HG03565 (cell line): ENCODE data around the gene MOSPD3.
A peak's percentile ranks its signal among the peaks of the same experiment; 100 is the strongest.
"Not testable (repeated sequence)": the region's sequence is repeated elsewhere in the genome, so short reads cannot be mapped to it uniquely, and the experiment has no call there.

Experiments used
- ATAC-seq: cut with Tn5 transposase; IDR thresholded peaks from one replicate; pipeline ENCODE4 v1.9.1; 2021; ENCODE audit warnings: mild to moderate bottlenecking, moderate library complexity; ENCODE audit not compliant: unreplicated experiment

Gene MOSPD3, protein sequence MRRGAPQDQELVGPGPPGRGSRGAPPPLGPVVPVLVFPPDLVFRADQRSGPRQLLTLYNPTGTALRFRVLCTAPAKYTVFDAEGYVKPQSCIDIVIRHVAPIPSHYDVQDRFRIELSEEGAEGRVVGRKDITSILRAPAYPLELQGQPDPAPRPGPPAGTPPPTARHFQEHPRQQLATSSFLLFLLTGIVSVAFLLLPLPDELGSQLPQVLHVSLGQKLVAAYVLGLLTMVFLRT

DNA sequence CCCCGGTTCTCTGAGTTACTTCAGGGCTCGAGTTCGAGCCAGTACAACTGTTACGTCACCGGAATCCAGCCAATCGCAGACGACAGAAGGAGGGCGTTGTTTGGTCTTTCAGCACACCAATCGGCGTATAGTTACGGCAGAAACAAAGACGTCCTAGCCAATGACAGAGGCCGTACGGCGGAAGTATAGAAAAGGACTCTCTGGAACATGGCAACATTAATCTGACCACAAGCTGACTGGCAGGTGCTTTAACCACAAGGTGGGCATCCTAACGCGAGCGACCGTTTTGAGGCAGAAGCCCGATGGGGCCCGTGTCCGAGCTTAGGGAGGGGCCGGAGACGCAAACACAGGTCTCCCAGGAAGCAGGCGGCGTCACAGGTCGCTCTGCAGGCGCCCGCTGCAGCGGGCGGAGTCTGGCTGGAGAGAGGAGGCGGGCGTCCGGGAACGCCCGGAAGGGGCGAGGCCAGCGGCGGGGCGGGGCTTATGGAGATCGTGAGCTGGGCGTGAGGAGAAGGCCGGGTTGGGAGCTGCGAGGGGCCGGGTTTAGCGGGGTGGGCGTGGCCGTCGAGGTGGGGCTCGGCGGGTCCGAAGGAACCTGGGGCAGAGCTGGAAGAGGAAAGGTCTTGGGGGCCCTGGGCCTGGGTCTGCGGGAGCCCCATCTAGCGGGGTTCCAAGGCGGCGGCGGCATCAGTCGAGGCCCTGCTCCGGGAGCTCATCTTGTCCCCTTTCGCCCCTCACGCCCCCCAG, at the start of gene MOSPD3:
Gene MOSPD3, plus strand, starts transcription at position 558 of the 747 bp plus-strand sequence. CDS start 252 bp downstream, outside the sequence.
- peak; percentile 85 for ATAC-seq

DNA sequence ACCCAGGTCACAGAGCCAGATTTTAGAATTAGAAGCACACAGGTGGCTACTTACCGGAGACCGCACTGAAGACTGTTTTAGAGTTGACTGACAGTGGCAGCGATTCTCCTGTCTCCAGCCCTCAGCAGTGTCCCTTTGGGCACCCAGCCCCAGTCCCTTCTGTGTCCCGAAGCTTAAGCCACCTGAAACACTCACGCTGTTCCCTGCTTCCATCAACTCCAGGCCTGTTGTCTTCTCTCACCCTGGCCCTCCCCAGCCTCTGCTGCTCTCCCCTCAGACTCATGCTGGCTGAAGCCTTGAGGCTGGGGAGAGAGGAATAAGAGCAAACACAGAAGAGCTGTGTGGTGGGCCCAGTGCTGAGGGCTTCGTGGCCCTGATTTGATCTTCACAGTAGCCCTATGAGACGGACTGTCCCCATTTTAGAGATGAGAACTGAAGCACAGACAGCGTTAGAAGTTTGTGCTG, 49.2 kb upstream of the MOSPD3 start:
- ATAC-seq: no peak

DNA sequence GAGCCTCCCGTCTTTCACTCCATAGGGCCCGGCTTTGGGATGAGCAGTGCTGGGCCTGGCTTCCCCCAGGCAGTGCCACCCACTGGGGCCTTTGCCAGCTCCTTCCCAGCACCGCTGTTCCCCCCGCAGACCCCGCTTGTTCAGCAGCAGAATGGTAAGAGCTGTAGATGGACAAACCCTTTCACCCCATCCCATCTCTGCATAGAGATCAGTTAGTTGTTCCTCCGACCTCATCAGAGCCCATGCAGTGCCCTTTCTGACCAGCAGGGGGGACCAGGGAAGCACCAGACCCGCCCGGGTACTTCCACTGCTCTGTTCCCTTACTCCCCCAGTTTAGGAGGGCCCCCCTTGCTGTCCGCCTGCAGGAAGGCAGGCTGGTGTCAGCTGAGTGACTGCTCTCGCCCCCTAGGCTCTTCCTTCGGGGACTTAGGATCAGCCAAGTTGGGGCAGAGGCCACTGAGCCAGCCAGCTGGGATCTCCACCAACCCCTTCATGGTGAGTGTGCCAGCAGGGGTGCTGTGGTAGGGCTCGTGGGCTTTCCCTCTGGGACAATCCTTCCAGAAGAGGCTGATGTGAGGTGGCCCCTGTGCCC, 48.4 kb upstream of the MOSPD3 start:
- ATAC-seq: no peak

DNA sequence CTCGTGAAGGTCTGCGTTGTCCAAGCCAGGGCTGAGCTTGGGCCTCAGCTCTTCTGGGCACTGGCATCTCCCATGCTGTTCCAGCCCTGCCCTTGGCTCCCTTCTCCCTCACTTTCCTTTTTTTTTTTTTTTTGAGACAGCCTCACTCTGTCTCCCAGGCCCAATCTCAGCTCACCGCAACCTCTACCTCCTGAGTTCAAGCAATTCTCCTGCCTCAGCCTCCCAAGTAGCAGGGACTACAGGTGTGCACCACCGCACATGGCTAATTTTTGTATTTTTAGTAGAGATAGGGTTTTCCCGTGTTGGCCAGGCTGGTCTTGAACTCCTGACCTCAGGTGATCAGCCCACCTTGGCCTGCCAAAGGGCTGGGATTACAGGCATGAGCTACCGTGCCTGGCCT, 47.9 kb upstream of the MOSPD3 start:
- ATAC-seq: not testable (repeated sequence)

DNA sequence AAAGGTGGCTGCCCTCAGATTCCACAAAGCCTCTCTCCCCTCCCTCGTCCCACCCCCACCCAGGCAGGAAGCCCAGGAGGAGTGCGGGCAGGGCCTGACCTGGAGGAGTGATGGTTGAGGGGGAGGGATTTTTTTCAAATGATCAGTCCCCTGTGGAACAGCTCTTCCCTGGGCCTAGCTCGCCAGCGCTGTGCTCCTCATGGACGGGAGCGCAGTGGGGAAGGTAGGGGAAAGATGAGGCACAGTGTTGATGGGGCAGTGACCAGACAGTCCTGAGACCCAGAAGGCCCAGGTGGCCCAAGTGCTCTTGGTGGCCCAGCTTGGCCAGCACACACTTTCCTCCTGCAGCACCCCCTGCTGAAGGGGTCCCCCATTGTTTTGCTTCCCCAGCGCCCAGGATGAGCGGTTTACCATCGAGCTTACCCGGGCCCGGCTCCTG, 47.2 kb upstream of the MOSPD3 start:
- no peak for ATAC-seq

DNA sequence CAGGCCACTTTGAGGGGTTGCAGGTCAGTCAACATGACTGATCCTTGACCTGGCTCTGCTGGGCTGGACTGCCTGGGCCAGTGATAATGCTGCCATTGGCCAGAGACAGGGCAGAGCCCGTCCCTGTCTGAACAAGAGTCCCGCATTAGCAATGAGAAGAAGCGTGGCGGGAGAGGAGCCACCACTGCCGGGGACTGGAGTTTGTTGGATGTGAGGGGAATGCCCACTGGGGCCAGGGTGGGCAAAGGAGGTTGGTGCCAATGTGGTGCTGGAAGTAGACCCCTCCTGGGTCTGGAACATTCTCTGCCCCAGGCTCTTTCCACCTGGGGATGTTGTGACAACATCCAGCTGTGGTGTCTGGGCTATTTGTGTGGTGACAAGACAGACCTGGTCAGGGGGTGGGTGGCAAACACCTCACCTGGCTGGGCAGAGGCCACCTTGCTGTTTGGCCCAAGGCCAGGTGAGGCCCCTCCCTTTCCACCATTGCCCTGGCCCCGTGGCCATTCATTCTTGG, 46.3 kb upstream of the MOSPD3 start:
- ATAC-seq: no peak

DNA sequence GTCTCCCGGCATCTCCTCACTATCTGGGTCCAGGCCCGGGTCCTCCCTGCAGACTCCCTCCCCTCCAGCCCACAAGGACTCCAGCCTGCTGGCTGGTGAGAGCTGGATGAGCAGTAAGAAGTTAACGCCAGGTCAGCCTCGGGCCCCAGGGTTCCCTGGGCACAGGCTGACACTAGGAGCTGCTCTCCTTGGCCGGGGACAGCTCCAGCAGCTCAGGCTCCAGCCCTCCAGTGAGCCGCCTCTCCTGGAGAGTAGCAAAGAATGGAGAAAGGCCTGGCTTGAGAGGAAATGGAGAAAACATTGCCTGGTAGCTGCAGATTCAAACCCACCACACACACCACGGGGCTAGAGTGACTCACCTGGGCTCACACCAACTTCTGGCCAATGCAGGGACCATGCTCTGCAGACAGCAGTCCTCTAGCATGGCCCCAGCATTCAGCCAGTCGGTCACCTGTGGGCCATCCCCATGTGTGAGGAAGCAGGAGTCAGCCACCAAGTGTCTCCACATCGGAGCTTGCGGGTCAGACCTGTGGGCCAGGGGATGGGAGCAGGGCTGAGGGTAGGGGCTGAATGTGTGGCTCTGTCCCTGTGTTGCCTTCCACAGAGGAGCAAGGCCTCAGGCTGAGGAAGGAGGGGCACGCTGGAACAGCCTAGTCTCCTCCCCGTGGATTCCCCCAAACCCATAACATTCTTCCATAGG, 45.2 kb upstream of the MOSPD3 start:
- no peak for ATAC-seq

DNA sequence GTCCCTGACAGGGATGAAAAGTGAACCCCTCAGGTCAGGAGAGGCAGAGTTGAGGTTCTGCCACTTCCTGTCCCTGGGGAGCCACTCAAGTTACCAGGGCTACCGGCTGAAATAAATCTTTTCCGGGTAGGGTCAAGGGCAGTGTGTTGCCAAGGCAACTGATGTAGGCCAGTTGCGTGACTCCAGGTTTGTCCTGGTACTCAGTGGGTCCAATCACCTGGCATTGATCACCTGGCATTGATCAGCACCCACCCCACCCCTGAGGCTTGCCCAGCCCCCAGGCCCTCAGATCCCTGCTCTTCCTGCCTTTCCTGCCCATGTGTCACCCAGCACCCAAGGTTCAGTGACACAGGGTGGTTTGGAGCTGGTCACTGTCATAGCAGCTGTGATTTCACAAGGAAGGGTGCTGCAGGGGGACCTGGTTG, 44.6 kb upstream of the MOSPD3 start:
- no peak for ATAC-seq

DNA sequence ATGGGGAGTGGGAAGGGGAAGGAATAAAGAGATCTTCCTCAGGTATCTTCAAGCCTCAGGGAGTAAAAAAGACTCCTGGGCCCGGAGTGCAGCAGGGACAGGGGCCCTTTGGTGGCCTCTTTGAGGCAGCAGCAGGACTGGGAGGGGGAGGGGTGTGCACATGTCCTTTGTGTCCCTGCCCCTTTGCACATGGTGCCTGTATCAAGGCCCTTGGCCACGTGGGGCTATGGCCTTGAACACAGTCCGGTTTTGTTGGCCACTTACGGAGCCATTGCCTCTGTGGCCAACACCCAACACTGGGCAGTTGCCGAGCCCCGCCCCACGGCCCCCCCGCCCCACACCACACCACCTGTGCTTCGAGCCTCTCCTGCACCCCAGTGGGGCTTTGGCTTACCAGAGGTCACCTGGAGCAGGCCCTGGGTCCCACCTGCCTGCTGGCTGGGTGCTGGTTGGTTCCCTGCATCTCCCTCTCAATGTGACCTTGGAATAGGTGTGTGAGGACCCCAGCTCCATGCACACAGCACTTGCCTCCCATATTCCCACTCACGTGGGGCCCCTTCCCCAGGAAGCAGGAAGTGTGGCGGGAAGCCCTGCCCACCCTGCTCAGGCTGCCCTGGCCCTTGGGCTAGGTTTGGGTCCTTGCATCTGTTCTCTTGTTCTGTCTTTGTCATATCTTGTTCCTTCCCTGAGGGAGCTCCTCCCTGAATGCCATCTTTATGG, 44.0 kb upstream of the MOSPD3 start:
- ATAC-seq: no peak

DNA sequence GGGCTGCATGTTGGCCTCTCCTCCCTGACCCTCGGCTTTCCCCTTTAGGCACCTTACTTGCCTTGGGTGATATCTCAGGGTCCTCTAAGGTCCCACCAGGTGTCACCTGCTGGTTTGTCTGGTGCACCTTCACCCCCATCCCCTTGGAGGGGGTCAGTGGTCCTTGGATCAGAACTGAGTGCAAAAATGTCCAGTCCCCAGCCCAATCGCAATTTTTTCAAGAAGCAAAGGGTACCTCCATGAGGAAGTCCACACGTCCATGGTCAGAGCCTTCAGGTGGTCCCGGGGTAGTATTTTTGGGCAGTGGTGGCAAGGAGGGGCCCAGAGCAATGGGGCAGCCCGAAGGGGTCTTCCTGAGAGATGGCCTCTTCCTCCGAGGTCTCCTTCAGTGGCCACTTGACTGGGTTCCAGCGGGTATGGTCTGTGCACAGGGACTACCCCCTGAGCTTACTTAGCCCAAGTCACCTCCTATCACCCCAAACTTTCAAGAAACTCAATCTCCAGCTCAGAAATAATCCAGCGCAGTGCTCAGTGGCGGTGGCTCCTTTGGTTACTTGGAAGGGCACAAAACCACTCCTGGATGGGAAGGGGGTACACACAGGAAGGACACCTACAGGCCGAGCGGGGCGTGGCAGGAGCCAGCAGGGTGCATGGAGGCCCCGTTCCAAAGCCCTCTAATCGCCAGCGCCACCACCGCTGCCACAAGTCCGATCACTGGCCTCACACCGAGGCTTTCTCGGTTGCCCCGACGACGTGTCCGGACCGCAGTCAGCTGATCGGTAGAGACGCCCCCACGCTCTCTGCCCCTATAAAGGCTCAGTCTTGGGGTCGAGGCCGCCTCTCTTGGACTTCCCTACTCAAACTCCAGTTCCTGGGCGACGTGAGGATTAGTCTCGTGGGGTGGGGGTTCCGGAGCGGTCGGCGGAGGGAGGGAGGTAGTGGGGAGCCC, 43.2 kb upstream of the MOSPD3 start:
- no peak for ATAC-seq

DNA sequence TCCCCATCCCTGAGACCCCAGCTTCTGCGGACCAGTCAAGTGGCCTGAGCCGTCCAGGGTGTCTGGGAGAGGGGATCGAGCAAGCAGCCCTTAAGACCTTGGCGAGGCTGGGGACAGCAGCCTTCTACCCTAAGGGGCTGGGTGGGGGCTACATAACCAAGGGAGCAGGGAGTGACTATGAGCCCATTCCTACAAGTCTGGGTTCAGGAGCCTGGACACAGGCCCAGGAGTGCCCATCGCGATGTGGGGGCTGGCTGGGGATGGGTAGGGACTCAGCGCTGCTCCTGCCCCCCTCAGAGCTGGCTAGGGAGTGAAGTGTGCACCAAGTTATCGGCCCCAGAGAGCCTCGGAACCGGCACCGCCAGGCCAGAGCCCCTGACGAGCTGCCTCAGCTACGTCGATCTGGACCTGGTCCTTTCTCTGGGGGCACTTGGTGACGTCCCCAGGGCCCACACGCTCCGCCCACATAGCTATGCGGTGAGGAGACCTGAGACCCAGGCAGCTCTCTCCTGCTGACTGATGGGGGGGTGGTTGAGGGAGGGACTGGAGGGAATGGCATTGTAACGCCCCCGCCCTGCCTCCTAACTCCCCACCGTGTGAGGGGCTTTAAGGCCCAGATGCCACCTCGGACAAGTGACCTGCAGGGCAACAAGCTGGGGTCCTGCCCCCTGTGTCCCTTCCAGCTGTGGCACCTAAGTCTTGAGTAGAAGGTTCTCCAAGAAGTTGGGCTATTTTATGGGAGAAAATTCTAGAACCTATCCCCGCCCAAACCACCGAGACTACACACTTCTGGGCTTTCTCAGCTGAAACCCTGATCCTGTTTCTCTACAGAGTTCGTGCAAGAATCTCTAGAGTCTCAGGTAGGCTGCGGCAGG, 41.1 kb upstream of the MOSPD3 start:
- no peak for ATAC-seq

DNA sequence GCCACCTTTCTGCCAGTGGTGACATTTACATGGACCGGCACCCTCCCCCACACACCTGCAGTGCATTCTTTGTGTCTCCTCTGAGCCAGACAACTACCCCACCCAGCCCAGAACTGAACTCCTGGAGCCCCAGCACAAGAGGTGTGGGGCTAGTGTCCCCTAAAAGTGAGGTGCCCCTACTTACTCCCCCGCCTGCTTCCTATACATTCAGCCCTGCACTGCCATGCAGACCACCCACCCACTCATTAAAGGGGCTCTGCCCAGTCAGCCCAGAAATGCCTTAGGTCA, 40.6 kb upstream of the MOSPD3 start:
- ATAC-seq: no peak

DNA sequence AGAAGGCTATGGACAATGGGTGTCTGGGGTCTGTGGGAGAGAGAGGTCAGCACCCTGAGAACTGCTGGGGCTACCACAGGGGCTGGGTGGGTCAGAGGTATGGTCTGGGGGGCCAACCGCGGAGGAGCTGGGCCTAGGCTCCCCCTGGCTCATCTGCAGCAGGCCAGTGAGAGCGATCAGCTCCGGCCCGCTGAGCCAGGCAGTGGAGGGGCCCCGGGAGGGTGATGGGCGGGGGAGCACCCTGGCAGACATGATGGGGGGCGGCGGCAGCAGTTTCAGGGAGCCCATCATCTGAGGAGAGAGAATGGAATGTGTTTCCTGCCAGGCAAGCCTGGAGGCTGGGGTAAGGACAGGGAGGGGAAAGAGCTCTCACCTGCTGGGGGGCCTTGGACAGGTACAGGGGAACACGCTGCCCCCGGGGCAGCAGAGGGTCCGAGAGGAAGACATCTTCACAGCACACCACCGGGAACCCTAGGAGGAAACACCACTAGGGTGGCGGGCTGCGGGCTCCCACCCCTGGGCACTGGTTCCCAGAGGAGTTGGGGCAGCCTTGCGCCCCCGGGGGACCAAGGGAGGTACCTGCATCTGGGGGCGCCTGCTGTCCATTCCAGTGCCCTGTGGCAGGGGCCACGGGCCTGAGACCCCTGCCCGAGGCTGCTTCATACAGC, 39.9 kb upstream of the MOSPD3 start:
- ATAC-seq: no peak

DNA sequence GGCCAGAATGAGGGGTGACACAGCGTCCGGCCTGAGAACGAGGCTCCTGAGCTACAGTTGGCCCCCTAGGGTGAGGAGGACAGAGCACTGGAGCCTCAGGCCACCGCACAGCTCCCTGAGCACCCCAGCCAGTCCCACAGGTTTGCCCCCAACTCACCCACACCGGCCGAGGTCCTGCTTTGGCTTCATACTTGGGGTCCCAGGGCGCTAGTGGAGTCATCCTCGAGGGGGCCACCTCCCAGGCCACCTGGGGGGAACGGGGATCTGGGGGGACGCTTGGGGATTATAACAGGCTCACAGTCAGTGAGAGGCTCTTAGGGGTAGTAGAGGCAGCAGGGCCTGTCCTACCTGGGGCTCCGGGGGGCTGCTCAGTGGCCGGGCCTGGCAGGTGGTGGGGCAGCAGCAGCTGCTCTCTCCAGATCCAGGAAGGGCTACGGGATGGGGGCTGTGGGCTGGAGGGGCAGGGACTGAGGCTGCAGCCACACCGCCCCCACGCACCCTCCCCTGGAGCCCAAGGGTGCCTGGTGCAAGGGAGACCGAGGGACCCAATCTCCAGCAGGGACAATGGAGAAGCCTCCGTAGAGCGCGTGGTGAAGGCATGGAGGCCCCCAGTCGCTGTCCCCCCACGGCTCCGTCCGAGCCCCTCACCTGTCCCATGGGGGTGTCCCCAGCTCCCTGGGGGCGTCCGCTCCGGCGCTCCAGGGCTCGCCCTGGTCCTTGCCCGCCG, 39.2 kb upstream of the MOSPD3 start:
- no peak for ATAC-seq

DNA sequence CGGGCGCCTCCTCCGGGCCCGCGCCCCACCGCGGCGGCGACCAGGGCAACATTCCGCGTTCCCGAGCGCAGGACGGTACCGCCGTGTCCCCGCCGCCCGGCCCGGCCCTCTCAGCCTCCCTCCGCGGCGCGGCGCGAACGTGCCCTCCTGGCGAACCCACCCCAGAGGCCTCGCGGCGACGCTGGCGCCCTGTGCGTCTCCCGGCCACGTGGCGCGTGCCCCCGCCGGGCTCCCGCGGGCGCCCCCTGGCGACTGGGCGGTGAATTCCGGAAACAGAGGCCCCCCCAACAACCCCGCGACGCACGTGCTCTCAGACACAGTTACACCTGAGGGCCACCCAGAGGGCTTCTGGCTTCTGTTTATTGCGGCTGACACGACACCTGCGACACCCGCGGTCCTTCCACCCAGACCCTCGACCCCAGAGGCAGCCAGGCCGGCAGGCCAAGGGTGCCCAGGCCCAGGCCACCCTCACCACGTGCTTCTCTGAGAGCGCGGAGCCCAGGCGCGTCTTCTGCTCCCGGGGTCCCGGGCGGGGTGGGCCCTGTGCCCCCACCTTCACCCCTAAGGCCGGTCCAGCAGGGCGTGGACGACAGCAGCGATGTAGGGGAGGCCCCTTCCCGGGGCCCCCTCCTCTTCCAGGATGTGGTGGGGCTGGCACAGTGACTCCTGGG, 38.5 kb upstream of the MOSPD3 start, which contains the start of gene SAP25:
Gene SAP25, minus strand, starts transcription at position 210 of the 671 bp plus-strand sequence. Its CDS starts 158 bp downstream, at position 52.
- ATAC-seq: no peak

DNA sequence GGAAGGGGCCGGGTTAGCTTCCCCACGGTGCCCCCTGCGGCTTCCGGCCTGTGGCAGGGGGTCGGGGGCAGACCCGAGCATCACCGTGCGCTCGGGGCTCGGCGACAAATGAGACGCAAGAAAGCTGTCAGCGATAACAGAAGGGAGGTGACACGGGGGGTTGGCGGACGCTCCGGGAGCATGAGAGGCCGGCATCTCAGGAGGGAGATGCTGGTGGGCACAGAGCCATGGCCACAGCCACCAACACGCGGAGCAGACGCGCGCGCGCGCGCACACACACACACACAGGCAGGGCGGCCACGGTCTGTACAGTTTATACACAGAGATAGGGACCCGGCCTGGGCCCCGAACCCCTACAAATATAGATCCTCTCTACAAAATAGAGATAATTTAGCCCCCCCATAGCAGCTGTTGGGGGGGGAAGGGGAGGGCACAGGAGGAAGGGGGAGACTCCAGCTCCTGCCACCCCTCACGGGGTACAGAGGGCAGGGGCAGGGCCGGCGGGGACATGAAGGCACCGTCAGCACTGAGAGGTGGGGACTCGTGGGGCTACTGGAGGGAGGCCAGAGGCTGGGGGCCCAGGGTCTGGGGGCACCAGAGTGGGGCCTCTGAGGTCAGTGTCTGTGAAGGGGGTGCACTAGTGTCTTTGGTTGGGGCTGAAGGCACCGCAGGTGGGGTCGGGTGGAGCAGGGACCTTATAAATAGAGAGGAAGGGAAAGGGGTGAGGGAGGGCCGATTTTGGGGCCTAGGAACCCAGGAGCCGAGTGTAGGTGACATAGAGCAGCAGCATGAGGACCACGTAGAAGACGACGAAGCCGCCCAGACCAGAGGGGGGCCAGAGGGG, 37.8 kb upstream of the MOSPD3 start:
- ATAC-seq: no peak
